WTC11 (cell line): ENCODE measurements around the gene PRCD.

Source experiments
- CTCF ChIP-seq: fragments of 200-600 bp; IDR thresholded peaks from 2 replicates; pipeline ENCODE4 v1.8.0; 2022; ENCODE audit warnings: antibody characterized with exemption
- ETV6 ChIP-seq: sonication (generic); formaldehyde crosslinking; IDR thresholded peaks from 2 replicates; pipeline ENCODE4 v1.8.1; 2022; ENCODE audit warnings: mild to moderate bottlenecking, missing genetic modification reagents
- GABPB1 ChIP-seq: sonication (generic); formaldehyde crosslinking; IDR thresholded peaks from 2 replicates; pipeline ENCODE4 v1.8.1; 2023; ENCODE audit warnings: mild to moderate bottlenecking, missing genetic modification reagents
- IRF2 ChIP-seq: sonication (generic); formaldehyde crosslinking; IDR thresholded peaks from 2 replicates; pipeline ENCODE4 v1.8.0; 2022; ENCODE audit warnings: low read depth, missing genetic modification reagents, borderline replicate concordance
- RELA ChIP-seq: sonication (generic); formaldehyde crosslinking; IDR thresholded peaks from 2 replicates; pipeline ENCODE4 v1.8.1; 2022; ENCODE audit warnings: missing genetic modification reagents, mild to moderate bottlenecking, borderline replicate concordance
- TF ChIP-seq, protein P1 (sequence below): sonication (generic); formaldehyde crosslinking; IDR thresholded peaks from 2 replicates; pipeline ENCODE4 v1.8.1; 2023; ENCODE audit warnings: mild to moderate bottlenecking, missing genetic modification reagents, moderate library complexity

- TF ChIP-seq GABPB1 (CRISPR knock-in tag) (no peak), CTCF (no peak), ETV6 (CRISPR knock-in tag) (no peak), RELA (no peak), IRF2 (CRISPR knock-in tag) (no peak)
- TF ChIP-seq, protein P1, sequence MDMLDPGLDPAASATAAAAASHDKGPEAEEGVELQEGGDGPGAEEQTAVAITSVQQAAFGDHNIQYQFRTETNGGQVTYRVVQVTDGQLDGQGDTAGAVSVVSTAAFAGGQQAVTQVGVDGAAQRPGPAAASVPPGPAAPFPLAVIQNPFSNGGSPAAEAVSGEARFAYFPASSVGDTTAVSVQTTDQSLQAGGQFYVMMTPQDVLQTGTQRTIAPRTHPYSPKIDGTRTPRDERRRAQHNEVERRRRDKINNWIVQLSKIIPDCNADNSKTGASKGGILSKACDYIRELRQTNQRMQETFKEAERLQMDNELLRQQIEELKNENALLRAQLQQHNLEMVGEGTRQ (CRISPR knock-in tag): no peak
Observed at GRCh38 chr17:76558198-76559095, 18.6 kb downstream of the PRCD start.
